ENCODE measurements around the gene KLF13. TPM values are rescaled to one million over a fixed set of nuclear protein-coding genes. Genes with fewer than 3 reads are reported as not detected.

The KLF13 gene
- total and polyA plus RNA-seq, 10 of the 15 experiments (the other 5 are each of a cell fraction or from before 2014, with no cell fraction given): 20.3 to 109 (median 51.4) TPM

- TF ChIP-seq SMC3 (IDR thresholded peaks at IDR 0.05; ENCODE audit: borderline replicate concordance, low read length) (no peak), POLR2AphosphoS5 (IDR thresholded peaks at IDR 0.05; ENCODE audit: low read length) (0 out of 2 replicates have a peak, but pooled peaks have one; percentile 18), IRF4 (IDR thresholded peaks at IDR 0.05; ENCODE audit: low read depth, low read length) (no peak), EP300 (IDR thresholded peaks at IDR 0.05; ENCODE audit: borderline replicate concordance in 1 of 2, control insufficient read depth in 1 of 2, low read depth in 2 of 2, low read length in 2 of 2) (no peak)
- TF ChIP-seq, protein P1, sequence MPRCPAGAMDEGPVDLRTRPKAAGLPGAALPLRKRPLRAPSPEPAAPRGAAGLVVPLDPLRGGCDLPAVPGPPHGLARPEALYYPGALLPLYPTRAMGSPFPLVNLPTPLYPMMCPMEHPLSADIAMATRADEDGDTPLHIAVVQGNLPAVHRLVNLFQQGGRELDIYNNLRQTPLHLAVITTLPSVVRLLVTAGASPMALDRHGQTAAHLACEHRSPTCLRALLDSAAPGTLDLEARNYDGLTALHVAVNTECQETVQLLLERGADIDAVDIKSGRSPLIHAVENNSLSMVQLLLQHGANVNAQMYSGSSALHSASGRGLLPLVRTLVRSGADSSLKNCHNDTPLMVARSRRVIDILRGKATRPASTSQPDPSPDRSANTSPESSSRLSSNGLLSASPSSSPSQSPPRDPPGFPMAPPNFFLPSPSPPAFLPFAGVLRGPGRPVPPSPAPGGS (IDR thresholded peaks at IDR 0.05; ENCODE audit: borderline replicate concordance, insufficient read depth, low read depth, low read length, poor library complexity, severe bottlenecking): no peak
- Histone ChIP-seq H4K20me1 (ENCODE audit: control insufficient read depth, insufficient read depth) (peaks cover 4% of the 10 kb centered on the region; the same call in 1 of the 2 replicates), H3K36me3 (ENCODE audit: control insufficient read depth in 2 of 2, insufficient read depth in 2 of 2, low read length in 1 of 2) (peaks cover 13 to 14% of the 10 kb centered on the region in 2 experiments), H3K4me2 (ENCODE audit: control insufficient read depth, insufficient read depth) (peak overlapping the region; percentile 82), H3K9me3 (replicated peaks; ENCODE audit: control insufficient read depth, insufficient read depth, low read length) (no peaks in the 10 kb centered on the region; the same call in 2 of the 3 replicates), H3K4me1 (ENCODE audit: control insufficient read depth, insufficient read depth, low read length) (peaks cover 84% of the 10 kb centered on the region), H3K27ac (ENCODE audit: control insufficient read depth, insufficient read depth) (peak overlapping the region; percentile 41), H3K4me3 (no peak overlapping the region), H2AFZ (ENCODE audit: control insufficient read depth, low read depth, low read length) (no peak overlapping the region), H3K27me3 (replicated peaks in 1 of 2; ENCODE audit: control insufficient read depth in 2 of 2, insufficient read depth in 2 of 2, low read length in 1 of 2) (no peaks in the 10 kb centered on the region), H3K9ac (ENCODE audit: control insufficient read depth, insufficient read depth, low read length) (0 out of 2 replicates have a peak overlapping the region, but pooled peaks have one; percentile 44), H3K79me2 (ENCODE audit: control insufficient read depth, insufficient read depth, low read length) (peaks cover 93% of the 10 kb centered on the region)
- in situ Hi-C loops (cut with MboI): no loop called here
- 70% methylated on average over 10 of the region's 10 CpGs for WGBS (ENCODE audit: insufficient coverage, insufficient replicate concordance, low lambda C conversion rate, missing lambda C conversion rate)
- SMC1A ChIA-PET (ENCODE audit: uncharacterized antibody, unreplicated experiment): interaction anchor here (0.6 to 4.7 kb wide), 17 partner anchors 11 to 149 kb away, joined by 3 to 45 read pairs (median 4); partner anchors contain the start of gene KLF13
- FAIRE-seq (no peak), ATAC-seq (no peak), DNase-seq (ENCODE audit: low read depth, low spot score) (no peak)
- POLR2A ChIA-PET: interaction anchor here (0.8 to 1.7 kb wide), 2 partner anchors 32 to 110 kb away, joined by 3 to 5 read pairs; no protein-coding TSS in a partner anchor
- intact Hi-C loops (cut with micrococcal nuclease; ENCODE audit: unreplicated experiment): loop anchor here (1.0 to 5.0 kb wide), 3 partner anchors 102 to 147 kb away; no protein-coding TSS in a partner anchor
- CTCF ChIA-PET: interaction anchor here (0.8 to 6.4 kb wide), 7 partner anchors 10 to 150 kb away, joined by 3 to 83 read pairs (median 6); no protein-coding TSS in a partner anchor
- no TSS peak for BruUV-seq (replicated peaks)
- RAD21 ChIA-PET (ENCODE audit: unreplicated experiment): interaction anchor here (1.4 to 4.0 kb wide), 8 partner anchors 11 to 150 kb away, joined by 4 to 40 read pairs (median 14); no protein-coding TSS in a partner anchor
Observed at GRCh38 chr15:31364301-31365031, 37.8 kb downstream of the KLF13 start.
